HEK293T (cell line): ENCODE data around the gene LRRC4C.
A peak's percentile ranks its signal among the peaks of the same experiment; 100 is the strongest.

ENCODE experiments used
- CTCF ChIA-PET: fragments of 350-600 bp; formaldehyde crosslinking; extraction: SDS; loops from one replicate; lab custom pipeline; 2021; ENCODE audit warnings: antibody characterized with exemption, inconsistent platforms; lab: Yijun Ruan, JAX
- POLR2A ChIA-PET: fragments of 350-600 bp; formaldehyde crosslinking; extraction: SDS; loops from one replicate; lab custom pipeline; 2020; ENCODE audit warnings: antibody characterized with exemption, inconsistent platforms; lab: Yijun Ruan, JAX
- DNase-seq: peaks from one replicate; pipeline ENCODE4 v3.0.0; 2012; ENCODE audit warnings: mixed read lengths; ENCODE audit errors: extremely low spot score
- ARNT ChIP-seq: fragments of 450-650 bp; IDR thresholded peaks from 2 replicates; pipeline ENCODE4 v1.6.1; 2017; ENCODE audit warnings: mild to moderate bottlenecking
- BHLHE40 ChIP-seq: fragments of 450-650 bp; IDR thresholded peaks from 2 replicates; pipeline ENCODE4 v1.6.1; 2016; ENCODE audit warnings: mild to moderate bottlenecking, moderate library complexity, borderline replicate concordance
- CTBP1 ChIP-seq: fragments of 450-650 bp; IDR thresholded peaks from 2 replicates; pipeline ENCODE4 v1.6.1; 2016; ENCODE audit warnings: borderline replicate concordance
- ELF4 ChIP-seq: fragments of 450-650 bp; IDR thresholded peaks from 2 replicates; pipeline ENCODE4 v1.6.1; 2017; ENCODE audit warnings: antibody characterized with exemption
- FOXA1 ChIP-seq: fragments of 450-650 bp; IDR thresholded peaks from 2 replicates; pipeline ENCODE4 v1.6.1; 2016; ENCODE audit warnings: mild to moderate bottlenecking
- FOXK2 ChIP-seq: fragments of 450-650 bp; IDR thresholded peaks from 2 replicates; pipeline ENCODE4 v1.6.1; 2016; ENCODE audit warnings: mild to moderate bottlenecking
- FOXM1 ChIP-seq: fragments of 450-650 bp; IDR thresholded peaks from 2 replicates; pipeline ENCODE4 v1.6.1; 2017; ENCODE audit warnings: mild to moderate bottlenecking, borderline replicate concordance
- HDGF ChIP-seq: fragments of 450-650 bp; IDR thresholded peaks from 2 replicates; pipeline ENCODE4 v1.6.1; 2017; ENCODE audit warnings: antibody characterized with exemption, borderline replicate concordance
- L3MBTL2 ChIP-seq: fragments of 450-650 bp; conservative IDR thresholded peaks from 2 replicates; pipeline ENCODE4 v1.6.1; 2016; ENCODE audit warnings: mild to moderate bottlenecking
- LEF1 ChIP-seq: fragments of 450-650 bp; IDR thresholded peaks from 2 replicates; pipeline ENCODE4 v1.6.1; 2017; ENCODE audit warnings: mild to moderate bottlenecking, borderline replicate concordance
- NFRKB ChIP-seq: fragments of 450-650 bp; IDR thresholded peaks from 2 replicates; pipeline ENCODE4 v1.6.1; 2016; ENCODE audit warnings: mild to moderate bottlenecking, moderate library complexity
- PKNOX1 ChIP-seq: fragments of 450-650 bp; IDR thresholded peaks from 2 replicates; pipeline ENCODE4 v1.6.1; 2016
- SP1 ChIP-seq: fragments of 450-650 bp; IDR thresholded peaks from 2 replicates; pipeline ENCODE4 v1.6.1; 2017
- SUZ12 ChIP-seq: fragments of 450-650 bp; IDR thresholded peaks from 2 replicates; pipeline ENCODE4 v1.6.1; 2016; ENCODE audit warnings: mild to moderate bottlenecking
- TARDBP ChIP-seq: fragments of 450-650 bp; IDR thresholded peaks from 2 replicates; pipeline ENCODE4 v1.6.1; 2016
- ZNF384 ChIP-seq: fragments of 450-650 bp; IDR thresholded peaks from 2 replicates; pipeline ENCODE4 v1.6.1; 2016

The LRRC4C gene

GRCh38 chr11:40294741-40295140 lies 1164.7 kb downstream of the LRRC4C start:
- no peak for TF ChIP-seq NFRKB
- TF ChIP-seq ZNF384, result no peak
- TF ChIP-seq FOXK2, result no peak
- TF ChIP-seq FOXA1, result no peak
- TF ChIP-seq CTBP1, result no peak
- TF ChIP-seq SP1, result no peak
- TF ChIP-seq LEF1, result no peak
- no peak for TF ChIP-seq HDGF
- no peak for DNase-seq
- POLR2A ChIA-PET, result no interaction called here
- CTCF ChIA-PET, result interaction anchor here (0.6 kb wide), 1 partner anchor 195 kb away, joined by 3 read pairs; no protein-coding TSS in a partner anchor

- CTCF ChIA-PET, result interaction anchor here (0.6 to 0.8 kb wide), 3 partner anchors 18 to 194 kb away, joined by 3 read pairs; no protein-coding TSS in a partner anchor
- TF ChIP-seq HDGF (no peak), PKNOX1 (no peak), NFRKB (no peak), ARNT (no peak), SP1 (no peak), FOXM1 (no peak), TARDBP (no peak), ELF4 (no peak)
- POLR2A ChIA-PET, result no interaction called here
- no peak for DNase-seq
Observed at GRCh38 chr11:40294349-40294735, 1165.1 kb downstream of the LRRC4C start.

- TF ChIP-seq BHLHE40, result no peak
- TF ChIP-seq SUZ12, result no peak
- no peak for TF ChIP-seq CTBP1
- no peak for TF ChIP-seq HDGF
- TF ChIP-seq LEF1, result no peak
- TF ChIP-seq L3MBTL2, result no peak
- no peak for TF ChIP-seq FOXK2
- no peak for TF ChIP-seq ZNF384
- ChIA-PET CTCF (interaction anchor here (0.6 to 0.8 kb wide), 4 partner anchors 18 to 194 kb away, joined by 3 to 9 read pairs (median 3); no protein-coding TSS in a partner anchor), POLR2A (no interaction called here)
- peak; percentile 39 for DNase-seq
Observed at GRCh38 chr11:40293655-40294348, 1165.7 kb downstream of the LRRC4C start.

- CTCF ChIA-PET, result no interaction called here
- TF ChIP-seq ELF4 (no peak), BHLHE40 (no peak), CTBP1 (no peak), FOXA1 (no peak), TARDBP (no peak), HDGF (no peak), SUZ12 (no peak), ARNT (no peak), PKNOX1 (no peak), L3MBTL2 (no peak), ZNF384 (no peak)
- POLR2A ChIA-PET, result no interaction called here
- no peak for DNase-seq
Observed at GRCh38 chr11:40292721-40293508, 1166.5 kb downstream of the LRRC4C start.

- no peak for DNase-seq
- TF ChIP-seq SUZ12, result no peak
- no peak for TF ChIP-seq LEF1
- no peak for TF ChIP-seq L3MBTL2
- CTCF ChIA-PET, result no interaction called here
- POLR2A ChIA-PET, result no interaction called here
Observed at GRCh38 chr11:40291741-40292140, 1167.7 kb downstream of the LRRC4C start.

- POLR2A ChIA-PET, result no interaction called here
- TF ChIP-seq HDGF (no peak), SP1 (no peak), BHLHE40 (no peak), ELF4 (no peak), ARNT (no peak), LEF1 (no peak), FOXM1 (no peak), SUZ12 (no peak), NFRKB (no peak), L3MBTL2 (no peak), FOXK2 (no peak), PKNOX1 (no peak), ZNF384 (no peak)
- CTCF ChIA-PET, result no interaction called here
- DNase-seq, result no peak
Observed at GRCh38 chr11:40291329-40291728, 1168.1 kb downstream of the LRRC4C start.
